ENCODE measurements around the gene SLC5A5.
"Not testable (repeated sequence)": the region's sequence is repeated elsewhere in the genome, so short reads cannot be mapped to it uniquely, and the experiment has no call there.

The SLC5A5 gene

GRCh38 chr19:17889609-17890214, 18.0 kb downstream of the SLC5A5 start:
- Mint-ChIP-seq H3K27me3 (peaks cover 42% of the 10 kb centered on the region), H3K27ac (ENCODE audit: low read depth) (no peak overlapping the region)
- no peak for ATAC-seq (replicated peaks; ENCODE audit: extremely low read depth, poor library complexity, severe bottlenecking)

GRCh38 chr19:17893766-17894165, 22.0 kb downstream of the SLC5A5 start:
- no peak for ATAC-seq (replicated peaks; ENCODE audit: extremely low read depth, poor library complexity, severe bottlenecking)
- no peaks in the 10 kb centered on the region for H3K9me3 Mint-ChIP-seq
- peaks cover 4% of the 10 kb centered on the region for H3K36me3 Mint-ChIP-seq (ENCODE audit: insufficient read depth)
- H3K4me1 Mint-ChIP-seq: no peaks in the 10 kb centered on the region
- DNase-seq (ENCODE audit: low spot score in 2 of 2): no peak
- H3K27me3 Mint-ChIP-seq: peaks cover 45% of the 10 kb centered on the region
- H3K4me3 Mint-ChIP-seq: no peak overlapping the region
- no peak overlapping the region for H3K27ac Mint-ChIP-seq (ENCODE audit: low read depth)

More at GRCh38 chr19:17889609-17890214, 18.0 kb downstream of the SLC5A5 start:
- no peaks in the 10 kb centered on the region for H3K4me1 Mint-ChIP-seq
- no peak for DNase-seq (ENCODE audit: low spot score in 2 of 2)
- no peaks in the 10 kb centered on the region for H3K9me3 Mint-ChIP-seq
- H3K4me3 Mint-ChIP-seq: no peak overlapping the region
- peaks cover 5% of the 10 kb centered on the region for H3K36me3 Mint-ChIP-seq (ENCODE audit: insufficient read depth)

- no peaks in the 10 kb centered on the region for H3K4me1 Mint-ChIP-seq
- DNase-seq (ENCODE audit: low spot score in 2 of 2): no peak
Observed at GRCh38 chr19:17902701-17903100, 31.0 kb downstream of the SLC5A5 start.

GRCh38 chr19:17908244-17908643, 36.5 kb downstream of the SLC5A5 start:
- no peak for ATAC-seq (replicated peaks; ENCODE audit: extremely low read depth, poor library complexity, severe bottlenecking)
- no peaks in the 10 kb centered on the region for H3K36me3 Mint-ChIP-seq (ENCODE audit: insufficient read depth)
- H3K27ac Mint-ChIP-seq (ENCODE audit: low read depth): no peak overlapping the region
- no peak for DNase-seq (ENCODE audit: low spot score in 2 of 2)
- H3K27me3 Mint-ChIP-seq: peaks cover 9% of the 10 kb centered on the region
- H3K4me3 Mint-ChIP-seq: no peak overlapping the region
- no peaks in the 10 kb centered on the region for H3K4me1 Mint-ChIP-seq
- H3K9me3 Mint-ChIP-seq: no peaks in the 10 kb centered on the region

More at GRCh38 chr19:17902701-17903100, 31.0 kb downstream of the SLC5A5 start:
- H3K9me3 Mint-ChIP-seq: no peaks in the 10 kb centered on the region
- no peak overlapping the region for H3K27ac Mint-ChIP-seq (ENCODE audit: low read depth)
- no peak for ATAC-seq (replicated peaks; ENCODE audit: extremely low read depth, poor library complexity, severe bottlenecking)
- H3K27me3 Mint-ChIP-seq: peaks cover 54% of the 10 kb centered on the region
- no peak overlapping the region for H3K4me3 Mint-ChIP-seq
- H3K36me3 Mint-ChIP-seq (ENCODE audit: insufficient read depth): no peaks in the 10 kb centered on the region

GRCh38 chr19:17909003-17909732, 37.4 kb downstream of the SLC5A5 start:
- ATAC-seq (replicated peaks; ENCODE audit: extremely low read depth, poor library complexity, severe bottlenecking): no peak
- H3K27ac Mint-ChIP-seq (ENCODE audit: low read depth): no peak overlapping the region
- H3K4me3 Mint-ChIP-seq: no peak overlapping the region
- no peaks in the 10 kb centered on the region for H3K36me3 Mint-ChIP-seq (ENCODE audit: insufficient read depth)
- no peak for DNase-seq (ENCODE audit: low spot score in 2 of 2)
- no peaks in the 10 kb centered on the region for H3K4me1 Mint-ChIP-seq
- H3K27me3 Mint-ChIP-seq: peaks cover under 1% of the 10 kb centered on the region
- H3K9me3 Mint-ChIP-seq: no peaks in the 10 kb centered on the region

GRCh38 chr19:17910791-17911360, 39.1 kb downstream of the SLC5A5 start:
- no peaks in the 10 kb centered on the region for H3K4me1 Mint-ChIP-seq
- no peaks in the 10 kb centered on the region for H3K36me3 Mint-ChIP-seq (ENCODE audit: insufficient read depth)
- DNase-seq (ENCODE audit: low spot score in 2 of 2): no peak
- H3K27ac Mint-ChIP-seq (ENCODE audit: low read depth): no peak overlapping the region
- no peak for ATAC-seq (replicated peaks; ENCODE audit: extremely low read depth, poor library complexity, severe bottlenecking)
- H3K4me3 Mint-ChIP-seq: no peak overlapping the region
- no peaks in the 10 kb centered on the region for H3K9me3 Mint-ChIP-seq
- H3K27me3 Mint-ChIP-seq: no peaks in the 10 kb centered on the region

GRCh38 chr19:17915940-17916593, 44.3 kb downstream of the SLC5A5 start:
- no peak overlapping the region for H3K27ac Mint-ChIP-seq (ENCODE audit: low read depth)
- no peaks in the 10 kb centered on the region for H3K27me3 Mint-ChIP-seq
- H3K4me3 Mint-ChIP-seq: no peak overlapping the region
- no peaks in the 10 kb centered on the region for H3K4me1 Mint-ChIP-seq
- H3K36me3 Mint-ChIP-seq (ENCODE audit: insufficient read depth): no peaks in the 10 kb centered on the region
- DNase-seq (ENCODE audit: low spot score in 2 of 2): no peak
- H3K9me3 Mint-ChIP-seq: no peaks in the 10 kb centered on the region
- no peak for ATAC-seq (replicated peaks; ENCODE audit: extremely low read depth, poor library complexity, severe bottlenecking)

GRCh38 chr19:17918151-17918550, 46.4 kb downstream of the SLC5A5 start:
- not testable (repeated sequence) for H3K27ac Mint-ChIP-seq (ENCODE audit: low read depth); DNase-seq (ENCODE audit: low spot score in 2 of 2); H3K36me3 Mint-ChIP-seq (ENCODE audit: insufficient read depth); H3K9me3 Mint-ChIP-seq; H3K27me3 Mint-ChIP-seq; H3K4me1 Mint-ChIP-seq; H3K4me3 Mint-ChIP-seq; ATAC-seq (replicated peaks; ENCODE audit: extremely low read depth, poor library complexity, severe bottlenecking)

GRCh38 chr19:17919122-17919521, 47.4 kb downstream of the SLC5A5 start:
- not testable (repeated sequence) for H3K36me3 Mint-ChIP-seq (ENCODE audit: insufficient read depth); H3K4me3 Mint-ChIP-seq; H3K9me3 Mint-ChIP-seq; ATAC-seq (replicated peaks; ENCODE audit: extremely low read depth, poor library complexity, severe bottlenecking); H3K4me1 Mint-ChIP-seq; H3K27ac Mint-ChIP-seq (ENCODE audit: low read depth); DNase-seq (ENCODE audit: low spot score in 2 of 2); H3K27me3 Mint-ChIP-seq

- no peaks in the 10 kb centered on the region for H3K9me3 Mint-ChIP-seq
- no peaks in the 10 kb centered on the region for H3K4me1 Mint-ChIP-seq
- H3K27ac Mint-ChIP-seq (ENCODE audit: low read depth): no peak overlapping the region
- H3K27me3 Mint-ChIP-seq: peaks cover under 1% of the 10 kb centered on the region
- no peak overlapping the region for H3K4me3 Mint-ChIP-seq
- H3K36me3 Mint-ChIP-seq (ENCODE audit: insufficient read depth): no peaks in the 10 kb centered on the region
- no peak for ATAC-seq (replicated peaks; ENCODE audit: extremely low read depth, poor library complexity, severe bottlenecking)
- DNase-seq (ENCODE audit: low spot score in 2 of 2): no peak
Observed at GRCh38 chr19:17920527-17920926, 48.8 kb downstream of the SLC5A5 start.

GRCh38 chr19:17922138-17922537, 50.4 kb downstream of the SLC5A5 start:
- ATAC-seq (replicated peaks; ENCODE audit: extremely low read depth, poor library complexity, severe bottlenecking) (no peak), DNase-seq (ENCODE audit: low spot score in 2 of 2) (no peak)
- peaks cover 6% of the 10 kb centered on the region for H3K27me3 Mint-ChIP-seq
- H3K4me1 Mint-ChIP-seq: no peaks in the 10 kb centered on the region
- H3K4me3 Mint-ChIP-seq: no peak overlapping the region
- H3K27ac Mint-ChIP-seq (ENCODE audit: low read depth): no peak overlapping the region
- no peaks in the 10 kb centered on the region for H3K9me3 Mint-ChIP-seq
- H3K36me3 Mint-ChIP-seq (ENCODE audit: insufficient read depth): no peaks in the 10 kb centered on the region

- DNase-seq (ENCODE audit: low spot score in 2 of 2): no peak
- H3K27me3 Mint-ChIP-seq: peaks cover 6% of the 10 kb centered on the region
- no peaks in the 10 kb centered on the region for H3K9me3 Mint-ChIP-seq
- no peaks in the 10 kb centered on the region for H3K36me3 Mint-ChIP-seq (ENCODE audit: insufficient read depth)
- ATAC-seq (replicated peaks; ENCODE audit: extremely low read depth, poor library complexity, severe bottlenecking): no peak
- no peaks in the 10 kb centered on the region for H3K4me1 Mint-ChIP-seq
- H3K27ac Mint-ChIP-seq (ENCODE audit: low read depth): no peak overlapping the region
- H3K4me3 Mint-ChIP-seq: no peak overlapping the region
Observed at GRCh38 chr19:17926044-17926443, 54.3 kb downstream of the SLC5A5 start.

Data from central memory CD8-positive, alpha-beta T cell (primary cell).